Ovary (tissue), 9 donors: ENCODE measurements around the gene CBX3. TPM values are rescaled to one million over a fixed set of nuclear protein-coding genes. Genes with fewer than 3 reads are reported as not detected.
"Not testable (repeated sequence)": the region's sequence is repeated elsewhere in the genome, so short reads cannot be mapped to it uniquely, and the experiment has no call there.

ENCODE experiments used
- DNase-seq, 5 donors: peaks; one replicate each; pipeline ENCODE4 v3.0.0-alpha.2; 2019 to 2020
- H3K27ac ChIP-seq, 2 donors: fragments of 200-600 bp; one replicate each; pipeline versions ENCODE4 v1.5.1 to v1.8.0; 2019 to 2022
- H3K27me3 ChIP-seq: fragments of 200-600 bp; one replicate; pipeline ENCODE4 v1.8.0; 2022
- H3K36me3 ChIP-seq: fragments of 200-600 bp; sonication (generic); one replicate; pipeline ENCODE4 v1.5.1; 2019
- H3K4me1 ChIP-seq: one replicate; pipeline ENCODE4 v1.8.1; 2013; ENCODE audit warnings: mild to moderate bottlenecking, moderate library complexity; ENCODE audit not compliant: insufficient read depth
- H3K4me3 ChIP-seq: fragments of 200-600 bp; sonication (generic); one replicate; pipeline ENCODE4 v1.5.1; 2017
- H3K9me3 ChIP-seq, 2 donors: fragments of 200-600 bp in 1 of 2; sonication (generic) in 1 of 2; one replicate each; pipeline versions ENCODE4 v1.5.1 to v1.8.1; 2013 to 2019; ENCODE audit warnings: mild to moderate bottlenecking in 1 of 2, moderate library complexity in 1 of 2
- POLR2A ChIP-seq: fragments of 450-650 bp; IDR thresholded peaks from one replicate; pipeline ENCODE4 v1.6.1; 2017; ENCODE audit warnings: antibody characterized with exemption, mild to moderate bottlenecking, moderate library complexity
- WGBS, 3 donors: extraction: QIAGEN DNeasy Blood & Tissue Kit in 1 of 3; methylation state at CpG; one replicate each; pipeline versions ENCODE4 v1.1.5 to v1.1.7; 2013 to 2017; 5-methylcytosine and 5-hydroxymethylcytosine counted together
- intact Hi-C, 4 donors: fragments of 100-400 bp; cut with DNase I; formaldehyde crosslinking; loops; one replicate each; pipeline versions ENCODE4 v1.11.0 to v1.15.1; 2022 to 2023
- polyA plus RNA-seq, 2 donors: library from polyadenylated mRNA; stranded (reverse); fragments of 200-250 nt in 1 of 2; fragments of 350-450 nt in 1 of 2; fragmentation: Illumina TruSeq in 1 of 2; extraction: RNeasy Lipid Tissue Mini Kit (QIAGEN cat#74804) in 1 of 2; gene quantifications; one replicate each; pipeline ENCODE4 v1.2.3, GENCODE V29; 2013 to 2014
- total RNA-seq, 7 donors: library from RNA; depleted of rRNA in 2 of 7; stranded (reverse); fragments of >200 nt in 2 of 7; fragmentation: NEBNext Ultra II Directional in 3 of 7; extraction: Animal tissue kit (Norgen Biotek cat#: 25700) in 3 of 7; gene quantifications; one replicate each; pipeline versions ENCODE4 v1.1.0 to v1.2.4, GENCODE V29; 2016 to 2023
- TF ChIP-seq, protein P1 (sequence below), 3 donors: fragments of 450-650 bp in 2 of 3; fragments of 200-600 bp in 1 of 3; IDR thresholded peaks; one replicate each; pipeline versions ENCODE4 v1.5.1 to v1.8.0; 2016 to 2022; ENCODE audit warnings: antibody characterized with exemption in 3 of 3, mild to moderate bottlenecking in 1 of 3
- donor health status: DM: no; HTN: no; CAD: no; lungs with moderate emphysema.
- donor health status: DM: no; HTN: no; CAD: no.
- donor health status: Bipolar disorder and iron deficiency.
- donor health status: DM: yes; HTN: yes; CAD: no.
- donor health status: DM: no; HTN: no; CAD: no.
- donor health status: DM: yes; HTN: yes; CAD: no.

Gene CBX3
- total and polyA plus RNA-seq, 9 donors = 71.7 to 133 (median 92.0) TPM

DNA sequence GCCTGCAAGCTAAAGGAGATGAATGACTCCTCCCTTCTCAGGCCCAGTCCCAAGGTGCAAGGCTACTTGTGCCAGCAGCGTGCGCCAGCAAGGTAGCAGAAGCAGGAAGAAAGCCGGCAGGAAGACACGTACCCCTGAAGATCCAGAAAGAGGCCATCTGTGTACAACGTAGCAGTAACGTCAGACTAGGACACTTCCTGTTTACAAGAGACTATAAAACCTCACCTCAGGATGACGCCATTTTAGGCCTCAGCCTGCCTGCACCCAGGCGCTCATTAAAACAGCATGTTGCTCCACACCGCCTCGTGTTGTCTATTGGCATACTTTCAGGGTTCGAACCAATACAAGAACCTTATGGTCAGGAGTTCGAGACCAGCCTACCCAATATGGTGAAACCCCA lies 48.7 kb downstream of the CBX3 start:
- WGBS, 3 donors = 86 to 88% (median 87%) methylated on average over 12 of the region's 12 CpGs
- Histone ChIP-seq H3K4me3 (no peak overlapping the region), H3K36me3 (no peaks in the 10 kb centered on the region), H3K9me3 (no peaks in the 10 kb centered on the region), H3K4me1 (no peaks in the 10 kb centered on the region), H3K27ac (no peak overlapping the region), H3K27me3 (no peaks in the 10 kb centered on the region)
- no peak for DNase-seq
- no peak for TF ChIP-seq POLR2A
- TF ChIP-seq, protein P1, sequence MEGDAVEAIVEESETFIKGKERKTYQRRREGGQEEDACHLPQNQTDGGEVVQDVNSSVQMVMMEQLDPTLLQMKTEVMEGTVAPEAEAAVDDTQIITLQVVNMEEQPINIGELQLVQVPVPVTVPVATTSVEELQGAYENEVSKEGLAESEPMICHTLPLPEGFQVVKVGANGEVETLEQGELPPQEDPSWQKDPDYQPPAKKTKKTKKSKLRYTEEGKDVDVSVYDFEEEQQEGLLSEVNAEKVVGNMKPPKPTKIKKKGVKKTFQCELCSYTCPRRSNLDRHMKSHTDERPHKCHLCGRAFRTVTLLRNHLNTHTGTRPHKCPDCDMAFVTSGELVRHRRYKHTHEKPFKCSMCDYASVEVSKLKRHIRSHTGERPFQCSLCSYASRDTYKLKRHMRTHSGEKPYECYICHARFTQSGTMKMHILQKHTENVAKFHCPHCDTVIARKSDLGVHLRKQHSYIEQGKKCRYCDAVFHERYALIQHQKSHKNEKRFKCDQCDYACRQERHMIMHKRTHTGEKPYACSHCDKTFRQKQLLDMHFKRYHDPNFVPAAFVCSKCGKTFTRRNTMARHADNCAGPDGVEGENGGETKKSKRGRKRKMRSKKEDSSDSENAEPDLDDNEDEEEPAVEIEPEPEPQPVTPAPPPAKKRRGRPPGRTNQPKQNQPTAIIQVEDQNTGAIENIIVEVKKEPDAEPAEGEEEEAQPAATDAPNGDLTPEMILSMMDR (IDR thresholded peaks at IDR 0.05) = no peak
- intact Hi-C loops = no loop called here

DNA sequence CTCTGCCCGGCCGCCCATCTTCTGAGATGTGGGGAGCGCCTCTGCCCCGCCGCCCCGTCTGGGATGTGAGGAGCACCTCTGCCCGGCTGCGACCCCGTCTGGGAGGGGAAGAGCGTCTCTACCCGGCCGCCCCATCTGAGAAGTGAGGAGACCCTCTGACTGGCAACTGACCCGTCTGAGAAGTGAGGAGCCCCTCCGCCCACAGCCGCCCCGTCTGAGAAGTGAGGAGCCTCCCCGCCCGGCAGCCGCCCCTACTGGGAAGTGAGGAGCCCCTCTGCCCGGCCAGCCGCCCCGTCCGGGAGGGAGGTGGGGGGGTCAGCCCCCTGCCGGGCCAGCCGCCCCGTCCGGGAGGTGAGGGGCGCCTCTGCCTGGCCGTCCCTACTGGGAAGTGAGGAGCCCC lies 60.3 kb downstream of the CBX3 start:
- H3K27ac ChIP-seq, DNase-seq, H3K9me3 ChIP-seq, H3K36me3 ChIP-seq, H3K27me3 ChIP-seq, H3K4me1 ChIP-seq, intact Hi-C loops, H3K4me3 ChIP-seq: not testable (repeated sequence)
- WGBS, 3 donors = 96 to 98% (median 97%) methylated on average over 17 to 29 of the region's 29 CpGs

Other genes with a start within 250 kb of the CBX3 start
- 1 to 10 TPM in 3 of 7 donors, under 1 TPM in 4; 0.45 to 3.1 (median 0.65) TPM for gene NFE2L3, start 49.5 kb upstream of the CBX3 start, total RNA-seq
- gene NFE2L3, start 49.5 kb upstream of the CBX3 start, polyA plus RNA-seq = 1 to 10 TPM; 1.4 to 6.1 TPM
- 100 to 1,000 TPM; 236 to 451 (median 368) TPM for gene HNRNPA2B1, start 999 bp upstream of the CBX3 start, total RNA-seq
- gene HNRNPA2B1, start 999 bp upstream of the CBX3 start, polyA plus RNA-seq = 100 to 1,000 TPM; 483 to 659 TPM
- 1 to 10 TPM; 1.1 to 6.0 (median 2.0) TPM for gene SNX10, start 90.1 kb downstream of the CBX3 start, total RNA-seq
- gene SNX10, start 90.1 kb downstream of the CBX3 start, polyA plus RNA-seq = 1 to 10 TPM; 1.5 to 6.4 TPM